Measurements from ENCODE around the gene MCOLN2. TPM values are rescaled to one million over a fixed set of nuclear protein-coding genes. Genes with fewer than 3 reads are reported as not detected.

Gene MCOLN2
- total RNA-seq, 1 experiment from 2014 or later: 11.3 TPM

DNA sequence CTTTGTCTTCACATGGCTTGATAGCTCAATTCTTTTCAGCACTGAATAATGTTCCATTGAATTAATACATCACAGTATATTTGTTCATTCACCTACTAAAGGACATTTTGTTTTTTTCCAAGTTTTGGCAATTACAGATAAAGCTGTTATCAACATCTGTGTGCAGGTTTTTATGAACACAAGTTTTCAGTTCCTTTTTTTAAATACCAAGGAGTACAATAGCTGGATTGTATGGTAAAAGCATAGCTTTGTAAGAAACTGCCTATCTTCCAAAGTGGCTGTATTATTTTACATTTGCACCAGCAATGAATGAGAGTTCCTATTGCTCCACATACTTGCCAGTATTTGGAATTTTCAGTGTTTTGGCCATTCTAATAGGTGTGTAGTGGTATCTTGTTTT lies 4.8 kb upstream of the MCOLN2 start:
- Histone ChIP-seq H3K9ac (ENCODE audit: low read length) (no peak overlapping the region), H3K9me2 (ENCODE audit: insufficient read depth) (no peaks in the 10 kb centered on the region), H3K9me3 (ENCODE audit: control insufficient read depth in 1 of 2, insufficient read depth in 1 of 2, low read depth in 1 of 2, low read length in 2 of 2) (no peaks in the 10 kb centered on the region), H3K27ac (ENCODE audit: low read depth, low read length) (no peak overlapping the region), H3K27me3 (ENCODE audit: insufficient read depth, low read length) (no peaks in the 10 kb centered on the region), H3K4me3 (replicated peaks in 1 of 2; ENCODE audit: low read depth in 1 of 2, low read length in 2 of 2) (no peak overlapping the region), H2AFZ (ENCODE audit: low read depth, low read length, poor library complexity, severe bottlenecking) (no peak overlapping the region), H3K79me2 (ENCODE audit: insufficient read depth, low read length) (no peaks in the 10 kb centered on the region), H4K20me1 (ENCODE audit: insufficient read depth) (no peaks in the 10 kb centered on the region), H3K4me1 (ENCODE audit: control insufficient read depth in 1 of 2, insufficient read depth in 2 of 2, low read length in 2 of 2) (peaks cover 3 to 12% of the 10 kb centered on the region in 2 experiments; a peak in 2 of 4 replicates), H3K36me3 (ENCODE audit: control insufficient read depth in 1 of 2, insufficient read depth in 2 of 2, low read length in 2 of 2) (no peaks in the 10 kb centered on the region), H3K4me2 (ENCODE audit: low read length) (no peak overlapping the region)
- POLR2A ChIA-PET: no interaction called here
- intact Hi-C loops (cut with micrococcal nuclease): no loop called here
- BruUV-seq (replicated peaks): no TSS peak
- ATAC-seq (no peak), DNase-seq (ENCODE audit: low read depth, low spot score) (no peak)
- RAD21 ChIA-PET (ENCODE audit: low non-redundant PET in 1 of 2, low total read pairs in 2 of 2, uncharacterized antibody in 2 of 2, unreplicated experiment in 2 of 2): no interaction called here
- CTCF ChIA-PET: interaction anchor here (0.9 kb wide), 1 partner anchor 57 kb away, joined by 3 read pairs; no protein-coding TSS in a partner anchor
- no peak for TF ChIP-seq EGR1 (IDR thresholded peaks at IDR 0.05; ENCODE audit: low read depth)
- TF ChIP-seq EZH2 (IDR thresholded peaks at IDR 0.05): no peak
- TF ChIP-seq CEBPB (IDR thresholded peaks at IDR 0.05; ENCODE audit: low read depth): no peak
- TF ChIP-seq, protein P1, sequence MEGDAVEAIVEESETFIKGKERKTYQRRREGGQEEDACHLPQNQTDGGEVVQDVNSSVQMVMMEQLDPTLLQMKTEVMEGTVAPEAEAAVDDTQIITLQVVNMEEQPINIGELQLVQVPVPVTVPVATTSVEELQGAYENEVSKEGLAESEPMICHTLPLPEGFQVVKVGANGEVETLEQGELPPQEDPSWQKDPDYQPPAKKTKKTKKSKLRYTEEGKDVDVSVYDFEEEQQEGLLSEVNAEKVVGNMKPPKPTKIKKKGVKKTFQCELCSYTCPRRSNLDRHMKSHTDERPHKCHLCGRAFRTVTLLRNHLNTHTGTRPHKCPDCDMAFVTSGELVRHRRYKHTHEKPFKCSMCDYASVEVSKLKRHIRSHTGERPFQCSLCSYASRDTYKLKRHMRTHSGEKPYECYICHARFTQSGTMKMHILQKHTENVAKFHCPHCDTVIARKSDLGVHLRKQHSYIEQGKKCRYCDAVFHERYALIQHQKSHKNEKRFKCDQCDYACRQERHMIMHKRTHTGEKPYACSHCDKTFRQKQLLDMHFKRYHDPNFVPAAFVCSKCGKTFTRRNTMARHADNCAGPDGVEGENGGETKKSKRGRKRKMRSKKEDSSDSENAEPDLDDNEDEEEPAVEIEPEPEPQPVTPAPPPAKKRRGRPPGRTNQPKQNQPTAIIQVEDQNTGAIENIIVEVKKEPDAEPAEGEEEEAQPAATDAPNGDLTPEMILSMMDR (IDR thresholded peaks at IDR 0.05 in 2 of 3, conservative IDR thresholded peaks at IDR 0.05 in 1 of 3; ENCODE audit: borderline replicate concordance in 1 of 3, insufficient read depth in 1 of 3, low read depth in 2 of 3, low read length in 2 of 3): no peak
- no peak for TF ChIP-seq ELF1 (IDR thresholded peaks at IDR 0.05; ENCODE audit: borderline replicate concordance, low read depth)
- TF ChIP-seq FOSL1 (IDR thresholded peaks at IDR 0.05; ENCODE audit: low read depth): no peak
- no peak for TF ChIP-seq SIN3A (IDR thresholded peaks at IDR 0.05; ENCODE audit: low read depth)
- TF ChIP-seq RAD21 (IDR thresholded peaks at IDR 0.05; ENCODE audit: low read depth): no peak
- TF ChIP-seq, protein P2, sequence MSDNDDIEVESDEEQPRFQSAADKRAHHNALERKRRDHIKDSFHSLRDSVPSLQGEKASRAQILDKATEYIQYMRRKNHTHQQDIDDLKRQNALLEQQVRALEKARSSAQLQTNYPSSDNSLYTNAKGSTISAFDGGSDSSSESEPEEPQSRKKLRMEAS (IDR thresholded peaks at IDR 0.05): no peak
- no peak for TF ChIP-seq SP1 (IDR thresholded peaks at IDR 0.05; ENCODE audit: low read depth)
- TF ChIP-seq ZNF274 (IDR thresholded peaks at IDR 0.05; ENCODE audit: low read depth, low read length): no peak
- no peak for TF ChIP-seq JUND (IDR thresholded peaks at IDR 0.05)
- no peak for TF ChIP-seq POLR2AphosphoS5 (IDR thresholded peaks at IDR 0.05; ENCODE audit: low read depth, low read length)
- no peak for TF ChIP-seq SRF (IDR thresholded peaks at IDR 0.05; ENCODE audit: low read depth)
- TF ChIP-seq, protein P3, sequence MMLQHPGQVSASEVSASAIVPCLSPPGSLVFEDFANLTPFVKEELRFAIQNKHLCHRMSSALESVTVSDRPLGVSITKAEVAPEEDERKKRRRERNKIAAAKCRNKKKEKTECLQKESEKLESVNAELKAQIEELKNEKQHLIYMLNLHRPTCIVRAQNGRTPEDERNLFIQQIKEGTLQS (IDR thresholded peaks at IDR 0.05): no peak
